ENCODE measurements around the gene TNFRSF4.
"Not testable (repeated sequence)": the region's sequence is repeated elsewhere in the genome, so short reads cannot be mapped to it uniquely, and the experiment has no call there.

Gene TNFRSF4

DNA sequence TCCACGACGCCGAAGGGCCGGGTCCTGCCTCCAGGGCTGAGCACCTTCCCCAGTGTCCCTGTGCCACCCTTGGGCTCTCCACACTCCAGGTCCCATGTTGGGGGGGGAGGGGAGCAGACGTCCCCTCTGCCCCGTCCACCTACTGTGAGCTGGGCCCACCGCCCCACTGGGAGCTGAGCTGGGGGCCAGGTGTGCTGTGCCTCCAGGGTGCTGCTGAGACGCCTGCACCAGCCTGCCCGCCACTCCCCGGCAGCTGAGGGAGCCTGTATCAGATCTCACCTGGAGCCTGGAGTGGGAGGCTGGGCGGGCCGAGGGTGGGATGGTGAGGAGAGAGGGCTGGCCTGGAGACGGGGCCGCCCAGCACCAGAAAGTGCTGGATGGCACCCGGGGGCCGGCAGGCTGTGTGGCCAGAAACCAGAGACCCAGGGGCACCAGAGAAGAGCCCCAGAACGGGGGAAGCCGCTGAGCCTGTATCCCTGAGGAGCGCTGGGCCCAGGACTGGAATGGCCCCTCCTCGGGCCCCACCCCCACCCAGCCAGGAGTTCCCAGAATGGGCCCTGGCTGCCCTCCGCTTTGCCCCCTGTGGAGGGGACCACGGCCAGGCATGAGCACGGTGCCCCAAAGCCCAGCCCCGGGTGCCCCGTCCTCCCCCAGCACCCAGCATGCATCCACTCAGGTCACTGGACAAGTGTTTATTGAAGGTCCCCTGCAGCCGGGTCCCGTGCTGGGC is 11.0 kb downstream of the TNFRSF4 start:
- no peak for DNase-seq

DNA sequence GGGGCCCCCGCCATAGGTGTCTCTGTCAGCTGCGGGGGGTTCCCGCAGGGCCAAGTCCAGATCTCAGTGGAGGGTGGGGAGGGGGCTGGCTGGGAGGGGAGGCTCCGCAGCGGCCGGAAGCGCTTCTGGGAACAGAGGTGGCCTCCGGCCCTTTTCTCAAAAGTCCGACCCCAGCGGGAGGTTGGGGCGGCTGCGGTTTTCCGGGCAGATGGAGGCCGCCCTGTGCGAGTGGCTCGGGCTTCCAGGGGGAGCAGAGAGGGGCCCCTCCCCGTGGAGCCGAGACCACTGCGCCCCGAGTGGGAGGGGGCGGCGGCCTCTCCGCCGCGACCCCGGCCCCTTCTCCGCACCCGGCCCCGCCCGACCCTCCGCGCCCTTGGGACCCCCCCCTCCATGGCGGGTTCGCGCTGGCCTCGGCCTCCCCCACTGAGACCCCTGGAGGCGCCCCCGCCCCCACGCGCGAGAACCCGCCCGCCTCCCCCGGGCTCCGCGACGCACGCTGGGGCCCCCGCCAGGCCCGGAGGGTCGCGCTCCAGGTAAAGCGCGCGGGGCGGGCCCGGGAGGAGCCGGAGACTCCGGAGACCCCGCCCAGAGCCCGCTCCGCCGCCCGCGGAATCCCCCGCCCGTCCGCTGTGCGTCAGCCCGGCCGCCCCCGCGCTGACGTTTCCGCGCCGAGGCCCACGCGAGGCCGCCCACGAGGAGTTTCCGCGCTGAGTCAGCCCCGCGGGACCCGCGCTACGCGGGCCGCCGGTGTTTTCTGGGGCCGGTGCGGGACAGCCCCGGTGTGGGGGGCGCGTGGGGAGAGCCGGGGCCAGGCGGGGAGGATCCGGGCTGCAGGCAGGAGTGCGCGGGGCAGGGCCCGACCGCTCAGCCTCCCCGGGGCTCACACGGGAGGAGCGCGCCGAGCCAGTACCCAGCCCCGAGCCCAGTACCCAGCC is 12.8 kb downstream of the TNFRSF4 start:
- DNase-seq: no peak

DNA sequence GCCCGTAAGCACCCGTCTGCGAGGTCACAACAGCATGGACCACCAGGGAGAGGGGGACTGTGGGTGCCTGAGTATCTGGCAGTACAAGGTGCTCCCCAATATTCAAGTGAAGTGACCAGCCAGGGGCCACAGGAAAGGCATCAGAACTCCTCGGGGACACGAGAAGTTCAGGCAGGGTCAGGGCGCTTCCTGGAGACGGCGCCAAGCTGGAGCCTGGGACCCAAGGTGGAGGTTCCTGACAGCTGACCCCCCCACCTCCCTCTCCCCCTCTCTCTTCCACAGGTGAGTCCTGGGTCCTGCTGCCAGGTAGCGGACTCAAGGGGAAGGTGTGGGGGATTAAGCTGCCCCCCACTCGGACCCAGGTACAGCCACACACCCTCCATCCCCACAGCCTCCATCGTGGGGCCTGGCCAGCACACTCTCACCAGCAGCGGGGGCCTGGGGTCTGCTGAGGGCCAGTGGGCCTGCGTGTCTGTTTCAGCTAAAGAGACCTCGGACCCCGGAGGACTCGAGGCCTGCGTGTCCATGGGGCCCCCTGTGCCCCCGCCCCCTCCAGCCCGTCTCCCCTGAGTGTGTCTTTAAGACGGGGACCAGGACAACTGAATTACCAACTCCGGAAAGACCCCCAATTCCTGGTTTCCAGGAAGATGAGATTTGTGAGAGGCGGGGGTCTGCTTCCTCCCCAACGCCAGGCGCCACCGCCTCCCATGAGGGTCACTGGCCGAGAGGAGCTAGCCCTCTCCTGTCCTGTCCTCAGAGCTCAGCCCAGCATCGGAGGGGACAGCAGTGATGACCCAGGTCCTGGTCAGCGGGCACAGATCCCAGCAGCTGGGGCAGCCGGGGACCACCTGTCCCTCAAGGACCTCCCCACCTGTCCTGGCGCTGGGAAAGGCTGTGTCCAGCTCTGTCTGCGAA is 13.7 kb downstream of the TNFRSF4 start:
- no peak for DNase-seq

DNA sequence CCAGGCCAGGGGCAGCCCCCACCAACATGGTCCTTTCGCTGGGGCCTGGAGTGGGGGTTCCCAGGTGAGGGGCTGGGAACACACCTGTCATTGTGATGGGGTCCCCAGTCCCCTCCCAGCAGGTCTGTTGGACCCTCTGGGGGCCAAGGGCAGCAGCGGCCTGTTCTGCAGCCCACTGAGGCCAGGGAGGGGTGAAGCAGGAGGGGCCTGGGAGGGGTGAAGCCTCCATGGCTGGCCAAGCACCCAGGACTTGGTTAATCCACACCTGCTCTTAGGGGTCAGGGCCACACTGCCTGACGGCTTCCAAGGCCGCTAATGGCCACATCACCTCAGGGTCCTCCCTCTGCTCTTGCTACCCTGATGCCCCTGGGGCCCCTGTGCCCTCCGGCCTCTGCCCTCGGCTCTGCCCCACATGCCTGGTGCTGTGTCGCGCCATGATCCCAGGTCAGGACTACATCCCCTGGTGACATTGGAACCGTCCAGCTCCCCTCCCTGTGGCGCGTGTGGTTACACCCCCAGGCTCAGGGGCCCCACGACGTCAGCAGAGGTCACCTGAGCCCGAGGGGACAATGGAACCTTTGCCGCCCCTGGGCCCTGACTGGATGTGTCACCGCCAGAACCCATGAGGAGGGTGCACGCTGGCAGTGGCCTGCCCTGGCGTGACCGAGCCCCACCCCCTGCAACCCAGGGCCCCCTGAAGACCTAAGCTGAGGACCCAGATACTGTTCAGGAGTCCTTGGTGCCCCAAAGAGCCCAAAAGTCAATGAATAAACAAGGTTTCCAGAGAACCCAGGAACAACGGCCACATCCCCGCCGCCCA is 14.6 kb downstream of the TNFRSF4 start:
- DNase-seq: no peak

DNA sequence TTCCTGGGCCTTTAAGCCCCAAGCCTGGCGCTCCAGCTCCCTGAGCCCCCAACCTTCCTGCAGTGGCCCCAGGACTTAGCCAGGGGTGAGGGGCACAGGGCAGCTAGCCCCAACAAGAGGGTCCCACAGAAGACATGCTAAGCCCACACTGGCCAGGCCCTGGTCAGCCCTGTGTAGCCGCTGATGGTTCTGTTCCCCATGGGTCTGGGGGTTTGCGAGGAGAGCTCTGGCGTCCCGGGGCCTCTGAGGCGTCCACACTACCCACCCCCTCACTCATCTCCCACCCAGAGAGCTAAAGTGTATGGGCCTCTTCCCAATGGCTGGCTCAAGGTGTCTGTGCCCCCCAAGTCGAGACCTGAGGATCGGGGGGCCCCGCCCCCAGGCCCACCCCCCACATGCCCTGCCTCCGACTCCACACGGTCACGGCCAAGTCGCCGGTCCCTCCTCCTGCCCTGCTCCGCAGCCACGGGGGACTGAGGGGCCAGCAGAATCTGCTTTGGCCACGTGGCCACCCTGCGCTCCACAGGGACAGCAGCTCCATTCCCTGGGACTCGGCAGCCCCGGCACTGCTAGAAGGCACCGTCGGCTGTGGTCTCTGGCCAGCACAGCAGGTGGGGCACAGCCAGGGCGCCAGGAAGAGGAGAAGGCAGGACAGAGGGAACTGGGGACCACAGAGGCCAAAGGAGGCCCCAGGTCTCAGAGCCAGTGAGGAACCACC is 15.4 kb downstream of the TNFRSF4 start:
- no peak for DNase-seq

DNA sequence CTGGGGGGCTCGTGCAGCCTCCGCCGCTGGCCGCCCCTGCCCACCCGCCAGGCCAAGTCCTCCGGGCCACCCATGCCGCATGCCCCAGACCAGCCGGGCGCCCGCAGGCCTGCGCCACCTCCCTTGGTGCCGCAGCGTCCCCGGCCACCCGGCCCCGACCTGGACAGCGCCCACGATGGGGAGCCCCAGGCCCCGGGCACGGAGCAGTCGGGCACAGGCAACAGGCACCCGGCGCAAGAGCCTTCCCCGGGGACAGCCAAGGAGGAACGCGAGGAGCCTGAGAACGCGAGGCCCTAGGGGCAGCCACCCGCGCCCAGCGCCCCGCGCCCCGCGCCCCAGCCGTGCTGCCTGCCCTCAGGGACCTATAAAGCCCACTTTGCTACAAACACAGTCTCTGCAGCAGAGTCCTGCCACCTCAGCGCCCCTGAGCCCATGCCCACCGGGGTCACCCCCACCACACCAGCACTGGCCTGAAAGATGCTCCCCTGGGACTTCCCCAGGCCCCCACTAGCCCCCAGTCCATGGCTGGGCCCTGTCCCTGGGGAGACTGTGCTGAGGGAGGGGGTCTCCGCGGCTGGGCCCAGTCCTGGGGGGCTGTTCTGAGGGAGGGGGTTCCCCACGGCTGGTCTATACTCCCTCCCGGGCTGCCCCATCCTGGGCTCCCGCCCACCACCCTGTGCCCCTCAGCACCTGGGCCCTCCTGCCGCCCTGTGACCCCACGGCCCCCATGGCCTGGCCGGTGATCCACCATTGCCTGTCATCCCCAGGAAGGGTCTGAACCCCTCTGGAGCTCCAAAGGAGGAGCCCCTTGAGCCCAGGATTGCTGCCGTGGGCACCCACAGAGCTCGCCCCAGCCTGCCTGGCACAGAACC is 16.2 kb downstream of the TNFRSF4 start:
- no peak for DNase-seq

DNA sequence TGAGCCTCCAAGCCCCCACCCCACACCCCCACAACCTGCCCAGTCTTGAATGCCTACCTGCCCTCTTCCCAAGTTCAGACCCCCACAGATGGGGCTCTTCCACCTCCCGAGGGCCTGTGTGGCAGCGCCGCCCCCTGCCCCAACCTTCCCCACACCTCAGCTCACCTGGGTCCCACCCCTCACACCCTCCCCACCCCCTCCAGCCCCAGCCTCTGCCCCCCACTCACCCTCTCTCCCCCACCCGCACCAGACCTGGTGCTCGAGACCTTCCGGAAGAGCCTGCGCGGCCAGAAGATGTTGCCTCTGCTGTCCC is 16.8 kb downstream of the TNFRSF4 start:
- DNase-seq: no peak

DNA sequence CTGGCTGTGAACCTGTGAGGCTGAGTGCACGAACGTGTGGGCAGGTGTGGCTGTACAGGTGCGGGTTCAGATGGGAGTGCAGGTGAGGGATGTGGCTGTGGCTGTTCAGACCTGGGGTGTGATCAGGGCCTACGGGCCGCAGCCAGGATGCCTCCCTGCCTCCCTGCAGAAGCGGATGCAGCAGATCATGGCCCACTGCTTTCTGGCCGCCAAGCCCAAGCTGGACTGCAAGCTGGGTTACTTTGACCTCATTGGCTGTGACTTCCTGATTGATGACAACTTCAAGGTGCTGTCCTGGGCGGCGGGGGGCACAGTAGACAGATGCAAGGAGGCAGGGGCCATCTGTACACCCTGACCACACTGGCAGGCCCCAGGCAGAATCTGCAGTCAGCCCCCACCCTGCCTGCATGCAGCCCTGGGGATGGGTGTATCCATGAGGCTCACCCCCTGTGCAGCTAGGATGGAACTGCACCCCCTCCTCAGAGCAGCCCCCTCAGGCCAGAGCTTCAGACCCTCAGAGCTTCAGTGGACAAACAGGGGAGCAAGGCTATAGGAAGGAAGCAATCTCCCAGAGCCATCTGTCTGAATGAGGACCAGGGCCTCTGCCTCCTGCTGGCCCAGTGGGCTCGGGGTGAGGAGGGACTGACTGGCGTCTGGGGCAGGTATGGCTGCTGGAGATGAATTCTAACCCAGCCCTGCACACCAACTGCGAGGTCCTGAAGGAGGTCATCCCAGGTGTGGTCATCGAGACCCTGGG is 17.3 kb downstream of the TNFRSF4 start:
- no peak for DNase-seq

DNA sequence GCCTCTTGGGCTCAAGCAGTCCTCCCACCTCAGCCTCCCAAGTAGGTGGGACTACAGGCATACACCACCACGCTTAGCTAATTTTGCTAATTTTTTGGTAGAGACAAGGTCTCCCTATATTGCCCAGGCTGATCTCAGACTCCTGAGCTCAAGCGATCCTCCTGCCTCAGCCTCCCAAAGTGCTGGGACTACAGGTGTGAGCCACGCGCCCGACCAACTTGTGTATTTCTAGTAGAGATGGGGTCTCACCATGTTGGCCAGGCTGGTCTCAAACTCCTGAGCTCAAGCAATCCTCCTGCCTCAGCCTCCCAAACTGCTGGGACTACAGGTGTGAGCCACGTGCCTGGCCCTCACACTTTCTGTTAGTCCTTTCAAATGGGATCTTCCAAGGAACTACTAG is 18.2 kb downstream of the TNFRSF4 start:
- DNase-seq: not testable (repeated sequence)

DNA sequence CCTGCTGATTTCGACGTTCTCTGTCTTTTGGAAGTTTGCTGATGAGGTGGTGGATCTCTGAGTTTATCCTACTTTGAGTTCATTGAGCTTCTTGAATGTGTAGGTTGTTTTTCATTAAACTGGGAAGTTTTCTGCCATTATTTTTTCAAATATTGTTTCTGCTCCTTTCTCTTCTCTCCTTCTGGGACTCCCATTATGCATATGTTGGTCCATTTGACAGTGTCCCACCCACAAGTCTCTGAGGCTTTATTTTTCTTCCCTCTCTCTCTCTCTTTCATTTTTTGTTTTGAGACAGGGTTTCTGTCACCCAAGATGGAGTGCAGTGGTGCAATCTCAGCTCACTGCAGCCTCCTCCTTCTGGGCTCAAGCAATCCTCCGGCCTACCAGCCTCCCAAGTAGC is 19.2 kb downstream of the TNFRSF4 start:
- no peak for DNase-seq

DNA sequence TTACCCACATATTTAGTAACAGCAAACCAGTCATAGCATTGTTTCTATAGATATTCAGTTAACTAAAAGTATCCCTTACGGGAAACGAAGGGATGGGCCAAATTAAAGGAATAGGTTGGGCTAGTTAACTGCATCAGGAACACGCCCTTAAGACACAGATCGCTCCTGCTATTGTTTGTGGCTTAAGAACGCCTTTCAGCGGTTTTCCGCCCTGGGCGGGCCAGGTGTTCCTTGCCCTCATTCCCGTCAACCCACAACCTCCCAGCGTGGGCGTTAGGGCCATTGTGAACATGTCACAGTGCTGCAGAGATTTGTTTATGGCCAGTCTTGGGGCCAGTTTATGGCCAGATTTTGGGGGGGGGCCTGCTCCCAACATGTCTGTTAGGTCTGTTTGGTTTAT is 22.2 kb downstream of the TNFRSF4 start:
- no peak for DNase-seq

DNA sequence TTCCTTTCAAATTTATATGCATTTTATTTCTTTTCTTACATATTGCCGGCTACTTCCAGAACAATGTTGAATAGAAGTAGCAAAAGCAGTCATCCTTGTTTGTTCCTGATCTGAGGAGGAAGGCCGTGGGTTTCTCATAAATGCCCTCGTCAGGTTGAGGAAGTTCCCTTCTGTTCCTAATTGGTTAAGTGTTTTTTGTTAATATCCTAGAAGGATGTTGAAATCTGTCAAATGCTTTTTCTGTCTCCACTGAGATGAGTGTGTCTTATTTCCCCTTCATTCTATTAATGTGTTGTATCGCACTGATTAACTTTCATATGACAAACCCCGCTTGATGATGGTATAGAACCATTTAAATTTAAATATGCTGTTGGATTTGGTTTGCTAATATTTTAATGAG is 24.8 kb downstream of the TNFRSF4 start:
- no peak for DNase-seq

DNA sequence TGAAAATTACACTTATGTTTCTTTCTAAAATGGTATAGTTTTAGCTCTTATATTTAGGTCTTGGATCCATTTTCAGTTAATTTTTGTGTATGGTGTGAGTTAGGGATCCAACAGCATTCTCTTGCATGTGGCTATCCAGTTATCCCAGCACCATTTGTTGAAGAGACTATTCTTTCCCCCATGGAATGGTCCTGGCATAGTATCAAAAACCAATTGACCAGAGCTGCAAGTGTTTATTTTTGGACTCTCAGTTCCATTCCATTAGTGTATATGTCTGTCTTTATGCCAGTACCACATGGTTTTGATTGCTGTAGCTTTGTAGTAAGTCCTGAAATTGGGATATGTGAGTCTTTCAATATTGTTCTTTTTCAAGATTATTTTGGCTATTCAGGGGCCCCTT is 26.0 kb downstream of the TNFRSF4 start:
- DNase-seq: no peak

DNA sequence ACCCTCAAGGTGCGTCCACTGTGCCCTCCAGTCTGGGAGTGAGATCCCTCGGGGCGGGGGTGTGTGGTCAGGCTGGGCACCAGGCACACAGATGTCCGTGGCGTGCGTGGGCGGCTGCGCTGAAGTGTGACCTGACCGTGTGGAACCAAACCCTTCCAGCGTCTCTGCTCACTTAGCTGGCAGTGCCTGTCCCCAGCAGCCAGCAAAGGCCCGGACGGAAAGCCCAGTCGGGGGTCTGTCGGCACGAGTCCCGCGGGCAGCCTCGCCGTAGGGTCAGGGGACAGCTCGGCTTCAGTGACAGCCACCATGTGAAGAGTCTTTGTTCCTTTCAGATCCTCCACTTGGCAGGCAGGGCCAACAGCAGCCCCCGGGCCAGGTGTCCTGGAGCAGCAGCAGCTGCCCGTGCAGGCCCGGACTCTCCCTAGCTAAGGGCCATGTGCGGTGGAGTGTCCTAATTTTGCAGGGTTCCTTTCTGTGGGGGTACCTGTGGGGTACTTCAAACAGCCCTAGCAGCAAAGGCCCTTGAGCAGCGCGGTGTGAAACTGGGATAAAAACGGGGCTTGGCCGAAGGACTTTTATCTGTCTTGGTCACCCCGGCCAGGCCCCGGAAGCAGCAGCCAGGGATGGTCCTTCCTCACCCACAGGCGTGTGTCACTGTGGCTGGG is 28.7 kb downstream of the TNFRSF4 start:
- peak; percentile 40 for DNase-seq

DNA sequence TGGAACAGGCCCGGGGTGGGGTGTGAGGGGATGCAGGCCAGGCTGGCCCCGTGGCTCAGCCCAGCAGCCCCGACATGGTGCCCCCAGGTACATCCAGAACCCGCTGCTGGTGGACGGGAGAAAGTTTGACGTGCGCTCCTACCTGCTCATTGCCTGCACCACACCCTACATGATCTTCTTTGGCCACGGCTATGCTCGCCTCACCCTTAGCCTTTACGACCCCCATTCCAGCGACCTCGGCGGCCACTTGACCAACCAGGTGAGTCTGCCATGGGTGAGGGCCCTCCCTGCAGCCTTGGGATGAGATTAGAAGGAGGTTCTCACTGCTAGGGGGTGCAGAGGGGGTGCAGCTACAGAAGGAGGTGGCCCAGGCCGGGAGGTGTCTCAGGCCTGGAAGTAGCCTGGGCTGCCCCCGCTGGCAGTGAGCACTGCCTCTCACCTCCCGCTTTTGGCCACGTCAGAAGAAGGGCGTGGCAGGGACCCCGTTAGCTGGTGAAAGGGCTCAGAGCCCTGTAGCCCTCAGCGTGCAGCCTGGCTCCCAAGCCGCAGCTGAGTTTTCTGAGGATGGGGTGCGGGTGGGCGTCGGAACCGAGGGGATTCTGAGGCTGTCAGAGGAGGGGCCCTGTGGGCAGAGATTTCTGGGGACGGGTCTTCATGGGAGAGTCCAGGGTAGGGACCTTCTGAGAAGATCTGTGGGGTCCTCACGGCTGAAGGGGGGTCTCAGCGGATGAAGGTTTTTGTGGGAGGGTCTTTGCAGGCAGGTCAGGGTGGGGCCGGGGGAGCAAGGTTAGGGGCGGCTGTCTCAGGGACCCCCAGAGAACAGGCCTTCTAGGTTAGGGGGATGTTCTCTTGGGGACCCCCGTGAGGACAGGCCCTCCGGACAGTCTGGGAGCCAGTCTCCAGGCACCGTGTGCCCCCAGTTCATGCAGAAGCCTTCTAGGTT is 29.8 kb downstream of the TNFRSF4 start:
- DNase-seq: no peak

DNA sequence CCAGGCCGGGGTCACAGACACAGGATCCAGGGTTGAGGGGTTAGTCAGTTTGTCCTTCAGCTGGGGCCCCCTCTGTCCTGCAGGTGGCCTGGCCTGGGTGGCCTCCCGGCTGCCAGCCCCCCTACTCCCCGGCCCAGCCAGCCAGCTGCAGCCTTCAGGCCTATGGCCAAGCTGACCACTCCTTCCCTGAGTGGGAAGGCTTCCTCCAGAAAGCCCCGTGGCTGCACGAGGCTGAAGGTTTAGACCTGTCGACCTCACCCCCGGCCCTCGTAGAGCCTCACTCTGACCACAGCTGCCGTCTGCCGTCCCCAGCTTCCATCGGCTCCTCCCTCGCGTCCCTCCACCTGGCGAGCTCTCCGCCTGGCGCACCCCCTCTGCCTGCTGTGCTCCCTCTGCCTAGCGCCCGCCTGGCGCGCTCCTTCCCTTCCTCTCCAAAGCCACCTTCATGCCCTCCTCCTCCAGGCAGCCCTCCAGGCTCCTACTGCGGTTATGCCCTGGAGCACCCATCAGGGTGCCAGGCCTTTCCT is 30.7 kb downstream of the TNFRSF4 start:
- peak; percentile 10 for DNase-seq

DNA sequence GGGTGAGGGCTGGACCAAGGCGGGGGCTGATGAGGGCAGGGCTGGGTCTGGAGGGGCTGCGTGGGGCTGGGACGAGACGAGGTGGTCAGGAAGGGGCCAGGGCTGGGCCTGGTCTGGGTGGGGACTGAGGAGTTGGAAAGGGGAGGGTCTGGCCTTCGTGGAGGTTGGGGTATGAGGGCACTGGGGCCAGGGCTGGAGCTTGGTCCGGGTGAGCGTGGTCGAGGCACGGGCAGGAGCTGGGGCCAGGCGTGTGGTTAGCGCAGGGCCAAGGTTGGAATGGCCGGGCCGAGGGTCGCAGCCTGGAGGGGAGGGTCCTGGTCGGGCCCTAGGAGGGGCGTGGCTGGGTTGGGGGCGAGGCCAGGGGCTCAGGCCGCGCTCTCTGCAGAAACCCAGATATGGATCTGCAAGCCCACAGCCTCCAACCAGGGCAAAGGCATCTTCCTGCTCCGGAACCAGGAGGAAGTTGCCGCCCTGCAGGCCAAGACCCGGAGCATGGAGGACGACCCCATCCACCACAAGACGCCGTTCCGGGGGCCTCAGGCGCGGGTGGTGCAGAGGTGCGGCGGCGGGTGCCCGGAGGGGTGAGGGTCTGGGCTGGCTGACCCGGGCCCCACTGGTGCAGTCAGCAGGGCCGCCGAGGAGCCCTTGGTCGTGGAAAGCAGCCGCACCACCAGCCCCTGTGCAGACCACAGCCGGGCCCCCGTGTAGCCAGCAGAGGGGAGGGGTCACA is 31.3 kb downstream of the TNFRSF4 start:
- DNase-seq: peak; percentile 11
